ENCODE results near the gene PPP1R3C.

DNA sequence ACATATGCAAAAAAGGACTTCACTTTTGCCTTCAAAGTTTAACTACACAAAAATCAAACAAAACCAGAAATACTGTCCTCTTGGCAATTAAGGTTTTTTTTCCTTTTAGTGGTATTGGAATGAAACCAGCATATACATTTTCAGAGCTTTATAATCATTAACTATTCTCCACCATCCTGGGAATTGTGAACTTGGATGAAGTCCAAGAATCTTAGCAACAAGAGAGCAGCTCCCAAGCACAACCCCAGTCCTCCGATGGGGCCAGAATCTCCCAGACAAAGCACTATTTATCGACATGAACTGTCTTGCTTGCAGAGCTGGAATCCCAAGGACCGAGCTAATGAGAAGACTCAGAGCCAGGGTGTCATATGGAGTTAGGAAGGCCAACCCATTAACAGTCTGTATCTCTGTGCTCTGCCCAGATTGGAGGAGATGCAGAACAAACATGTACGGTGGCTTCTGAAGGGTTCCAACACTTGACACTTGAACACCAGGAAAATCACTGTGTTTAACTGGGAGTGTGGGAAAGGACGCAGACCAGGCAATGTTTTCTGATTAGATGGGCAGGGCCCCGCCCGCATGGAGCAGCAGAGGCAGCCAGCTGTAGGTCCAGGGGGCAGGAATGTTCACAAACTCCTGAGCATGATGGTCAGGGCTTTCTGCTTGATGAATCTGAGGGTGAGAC lies 35.5 kb downstream of the PPP1R3C start:
- TF ChIP-seq EZH2 (IDR thresholded peaks at IDR 0.05; ENCODE audit: borderline replicate concordance, low read depth, low read length, poor library complexity, severe bottlenecking) (no peak), CTCF (conservative IDR thresholded peaks at IDR 0.05; ENCODE audit: low read depth, low read length) (no peak)

All from A673 (cell line).